Prostate gland (tissue), 2 donors: ENCODE data around the gene ZNF415.

Source experiments
- CTCF ChIP-seq, 4 experiments: fragments of 200-600 bp in 2 of 4; fragments of 450-650 bp in 2 of 4; sonication (generic) in 2 of 4; IDR thresholded peaks; 1 replicate in 3 of 4; 2 replicates in 1 of 4; pipeline ENCODE4 v1.5.1; 2016 to 2019; ENCODE audit warnings: antibody characterized with exemption in 4 of 4, mild to moderate bottlenecking in 2 of 4, moderate library complexity in 2 of 4
- POLR2A ChIP-seq: fragments of 450-650 bp; IDR thresholded peaks from one replicate; pipeline ENCODE4 v1.6.1; 2016; ENCODE audit warnings: antibody characterized with exemption, mild to moderate bottlenecking
- POLR2AphosphoS5 ChIP-seq: sonication (generic); formaldehyde crosslinking; IDR thresholded peaks from one replicate; pipeline ENCODE4 v1.6.1; 2017; ENCODE audit warnings: antibody characterized with exemption

GRCh38 chr19:53123400-53123799 lies 9.3 kb downstream of the ZNF415 start:
- TF ChIP-seq POLR2A, result no peak
- TF ChIP-seq CTCF (IDR thresholded peaks at IDR 0.05), result no peak
- TF ChIP-seq POLR2AphosphoS5, result no peak
